Activated CD4-positive, alpha-beta T cell treated with anti-CD3 and anti-CD28 coated beads, Interleukin-2, amount 50 U/mL, for 4 hours (primary cell): ENCODE results near the gene UGP2.
"Not testable (repeated sequence)": the region's sequence is repeated elsewhere in the genome, so short reads cannot be mapped to it uniquely, and the experiment has no call there.

Experiments used
- DNase-seq, 2 experiments: peaks; one replicate each; pipeline ENCODE4 v3.0.0-alpha.2; 2020

UGP2 gene

GRCh38 chr2:63898839-63899238 lies 57.1 kb downstream of the UGP2 start:
- no peak for DNase-seq

GRCh38 chr2:63899639-63900038 lies 57.9 kb downstream of the UGP2 start:
- no peak for DNase-seq

DNA sequence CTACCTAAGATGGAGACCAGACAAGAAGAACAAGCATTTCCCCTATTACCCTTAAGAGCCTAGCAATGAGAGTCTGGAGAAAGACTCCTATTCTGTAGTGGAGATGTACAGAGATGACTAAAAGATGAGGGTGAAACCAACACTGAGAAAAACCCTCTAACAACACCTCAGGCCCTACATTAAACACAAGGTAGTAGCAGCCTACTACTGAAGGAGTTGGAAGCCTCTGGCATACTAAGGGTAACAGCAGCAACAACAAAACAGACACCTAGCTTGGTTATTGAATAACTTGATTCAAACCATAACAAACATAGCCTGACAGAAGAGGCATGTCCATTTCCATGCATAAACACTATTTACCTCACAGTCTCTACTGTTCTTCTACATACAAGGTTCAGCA lies 60.5 kb downstream of the UGP2 start:
- no peak for DNase-seq

GRCh38 chr2:63903003-63903402 lies 61.3 kb downstream of the UGP2 start:
- DNase-seq, result no peak

DNA sequence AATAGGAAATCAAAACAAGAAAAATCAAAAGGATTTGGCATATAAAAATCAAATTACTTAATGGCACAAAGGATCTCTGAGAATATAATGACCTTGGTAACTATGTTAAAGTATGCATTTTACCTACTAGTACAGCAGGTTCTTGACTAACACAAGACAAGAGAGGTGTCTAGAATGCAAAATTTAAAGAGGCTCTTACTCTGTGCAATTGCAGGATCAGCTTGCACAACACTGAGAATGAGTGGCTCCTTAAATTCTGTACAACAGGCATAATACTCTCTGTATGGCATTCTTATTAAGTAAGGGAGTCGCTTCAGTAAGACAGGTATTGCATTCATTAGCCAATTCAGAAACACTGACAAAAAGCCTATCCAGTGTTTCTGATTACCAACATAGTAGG lies 72.6 kb downstream of the UGP2 start:
- DNase-seq, result no peak

- no peak for DNase-seq
Measured at GRCh38 chr2:63926815-63927214, 85.1 kb downstream of the UGP2 start.

DNA sequence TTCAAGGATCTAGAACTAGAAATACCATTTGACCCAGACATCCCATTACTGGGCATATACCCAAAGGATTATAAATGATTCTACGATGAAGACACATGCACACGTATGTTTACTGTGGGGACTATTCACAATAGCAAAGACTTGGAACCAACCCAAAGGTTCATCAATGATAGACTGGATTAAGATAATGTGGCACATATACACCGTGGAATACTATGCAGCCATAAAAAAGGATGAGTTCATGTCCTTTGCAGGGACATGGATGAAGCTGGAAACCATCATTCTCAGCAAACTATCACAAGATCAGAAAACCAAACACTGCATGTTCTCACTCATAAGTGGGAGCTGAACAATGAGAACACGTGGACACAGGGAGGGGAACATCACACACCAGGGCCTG lies 90.4 kb downstream of the UGP2 start:
- DNase-seq, result not testable (repeated sequence)
